K562 (cell line): ENCODE measurements around the gene ANO10. TPM values are rescaled to one million over a fixed set of nuclear protein-coding genes. Genes with fewer than 3 reads are reported as not detected.

Experiments used
- CCNT2 ChIP-seq: IDR thresholded peaks from 2 replicates; pipeline ENCODE4 v1.6.1; 2011; ENCODE audit warnings: borderline replicate concordance, low read depth, mild to moderate bottlenecking, moderate library complexity, mixed read lengths, low read length; ENCODE audit not compliant: insufficient read length; ENCODE audit errors: extremely low read depth
- CEBPB ChIP-seq: fragments of 450-650 bp; IDR thresholded peaks from 2 replicates; pipeline ENCODE4 v1.6.1; 2016; ENCODE audit warnings: missing genetic modification characterization, missing compliant biosample characterization
- CREB1 ChIP-seq, 2 experiments: sonication (generic) in 1 of 2; formaldehyde crosslinking in 1 of 2; IDR thresholded peaks; 2 replicates each; pipeline versions ENCODE4 v1.6.1 to v1.8.0; 2012 to 2022; ENCODE audit warnings: inconsistent platforms in 1 of 2, mild to moderate bottlenecking in 1 of 2, missing genetic modification reagents in 1 of 2, moderate library complexity in 1 of 2
- HDGF ChIP-seq: fragments of 450-650 bp; IDR thresholded peaks from 2 replicates; pipeline ENCODE4 v1.6.1; 2016
- HINFP ChIP-seq: fragments of 450-650 bp; conservative IDR thresholded peaks from 2 replicates; pipeline ENCODE4 v1.6.1; 2016; ENCODE audit warnings: missing genetic modification characterization, low read depth, mild to moderate bottlenecking, control low read depth, missing compliant biosample characterization
- HLTF ChIP-seq: fragments of 450-650 bp; IDR thresholded peaks from 2 replicates; pipeline ENCODE4 v1.6.1; 2016
- HMGN3 ChIP-seq: IDR thresholded peaks from 2 replicates; pipeline ENCODE4 v1.6.1; 2011; ENCODE audit warnings: borderline replicate concordance, low read depth, mild to moderate bottlenecking, mixed read lengths, low read length; ENCODE audit not compliant: insufficient read length; ENCODE audit errors: extremely low read depth
- KAT7 ChIP-seq: sonication (generic); formaldehyde crosslinking; IDR thresholded peaks from 2 replicates; pipeline ENCODE4 v1.8.0; 2022; ENCODE audit warnings: missing genetic modification reagents, mild to moderate bottlenecking, borderline replicate concordance
- NR3C1 ChIP-seq: sonication (generic); formaldehyde crosslinking; IDR thresholded peaks from 2 replicates; pipeline ENCODE4 v1.8.1; 2022; ENCODE audit warnings: missing genetic modification reagents
- PRMT5 ChIP-seq: sonication (generic); formaldehyde crosslinking; IDR thresholded peaks from 2 replicates; pipeline ENCODE4 v1.5.0; 2020; ENCODE audit warnings: missing genetic modification reagents
- RAD21 ChIP-seq, 2 experiments: fragments of 250-450 bp in 1 of 2; fragments of 450-650 bp in 1 of 2; sonication (Bioruptor Pico) in 1 of 2; formaldehyde crosslinking in 1 of 2; IDR thresholded peaks in 1 of 2; conservative IDR thresholded peaks in 1 of 2; 2 replicates each; pipeline versions ENCODE4 v1.4.0 to v1.8.0; 2020 to 2022; ENCODE audit warnings: mild to moderate bottlenecking in 2 of 2, moderate library complexity in 1 of 2
- RB1 ChIP-seq: fragments of 450-650 bp; IDR thresholded peaks from 2 replicates; pipeline ENCODE4 v1.6.1; 2017; ENCODE audit warnings: low read depth, mild to moderate bottlenecking
- RBM15 ChIP-seq: fragments of 200-400 bp; formaldehyde crosslinking; IDR thresholded peaks from 2 replicates; pipeline ENCODE4 v1.6.1; 2018; ENCODE audit warnings: mild to moderate bottlenecking, low read length, moderate library complexity; ENCODE audit not compliant: insufficient read depth
- SREBF1 ChIP-seq: fragments of 150-350 bp; IDR thresholded peaks from 2 replicates; pipeline ENCODE4 v1.6.1; 2014; ENCODE audit warnings: antibody characterized with exemption, low read depth, low read length, borderline replicate concordance
- SRSF7 ChIP-seq: fragments of 200-400 bp; formaldehyde crosslinking; optimal IDR thresholded peaks from 2 replicates; pipeline ENCODE3; 2017; ENCODE audit warnings: mild to moderate bottlenecking, low read depth, low read length
- TOE1 ChIP-seq, 2 experiments: fragments of 450-650 bp in 1 of 2; sonication (generic) in 1 of 2; formaldehyde crosslinking in 1 of 2; IDR thresholded peaks; 2 replicates each; pipeline versions ENCODE4 v1.7.1 to v1.8.0; 2016 to 2022; ENCODE audit warnings: borderline replicate concordance in 2 of 2, mild to moderate bottlenecking in 2 of 2, antibody characterized with exemption in 1 of 2, inconsistent platforms in 1 of 2, low read depth in 1 of 2, missing genetic modification reagents in 1 of 2, moderate library complexity in 1 of 2
- ZKSCAN1 ChIP-seq: fragments of 150-350 bp; IDR thresholded peaks from 2 replicates; pipeline ENCODE4 v1.6.1; 2016; ENCODE audit warnings: low read depth, low read length
- ZNF239 ChIP-seq: fragments of 250-450 bp; sonication (Bioruptor Pico); IDR thresholded peaks from 2 replicates; pipeline ENCODE4 v1.4.0; 2020; ENCODE audit warnings: mild to moderate bottlenecking
- ZNF253 ChIP-seq: fragments of 250-450 bp; sonication (Bioruptor Pico); conservative IDR thresholded peaks from 2 replicates; pipeline ENCODE4 v1.6.1; 2021; ENCODE audit warnings: mild to moderate bottlenecking
- ZNF3 ChIP-seq: fragments of 250-450 bp; sonication (Bioruptor Pico); IDR thresholded peaks from 2 replicates; pipeline ENCODE4 v1.5.0; 2021; ENCODE audit warnings: mild to moderate bottlenecking, moderate library complexity
- ZNF395 ChIP-seq: fragments of 200-800 bp; sonication (Bioruptor generic); IDR thresholded peaks from 2 replicates; pipeline ENCODE4 v1.6.1; 2017; ENCODE audit warnings: missing genetic modification characterization, missing compliant biosample characterization
- ZNF431 ChIP-seq: sonication (generic); formaldehyde crosslinking; IDR thresholded peaks from 2 replicates; pipeline ENCODE4 v1.8.0; 2022; ENCODE audit warnings: mild to moderate bottlenecking, missing genetic modification reagents
- polyA plus RNA-seq, 8 experiments: library from polyadenylated mRNA; depleted of rRNA in 4 of 8; stranded (reverse) in 5 of 8; unstranded in 3 of 8; fragments of >200 nt; fragmentation: Nextera tagmentation in 2 of 8; fragmentation: Illumina TruSeq in 1 of 8; extraction: Ambion mirVana in 2 of 8; extraction: Trizol in 1 of 8; gene quantifications; 2 replicates each; pipeline versions ENCODE4 v1.2.1 to v1.2.3, GENCODE V29; 2011 to 2014; ENCODE audit warnings: inconsistent platforms in 1 of 8, missing spikeins in 1 of 8
- total RNA-seq, 7 experiments: library from RNA; depleted of rRNA in 6 of 7; stranded (reverse); fragments of >200 nt in 6 of 7; fragmentation: Illumina TruSeq in 2 of 7; extraction: Trizol in 2 of 7; gene quantifications; 2 replicates each; pipeline versions ENCODE4 v1.2.1 to v1.2.3, GENCODE V29; 2011 to 2021; ENCODE audit warnings: low replicate concordance in 1 of 7
- TF ChIP-seq, protein P1 (sequence below): fragments of 450-650 bp; formaldehyde crosslinking; IDR thresholded peaks from 2 replicates; pipeline ENCODE4 v1.4.0; 2020; ENCODE audit warnings: mild to moderate bottlenecking

Gene ANO10
- total and polyA plus RNA-seq, 9 of the 15 experiments (the other 6 are each of a cell fraction or from before 2014, with no cell fraction given) = 6.4 to 46.0 (median 32.3) TPM

DNA sequence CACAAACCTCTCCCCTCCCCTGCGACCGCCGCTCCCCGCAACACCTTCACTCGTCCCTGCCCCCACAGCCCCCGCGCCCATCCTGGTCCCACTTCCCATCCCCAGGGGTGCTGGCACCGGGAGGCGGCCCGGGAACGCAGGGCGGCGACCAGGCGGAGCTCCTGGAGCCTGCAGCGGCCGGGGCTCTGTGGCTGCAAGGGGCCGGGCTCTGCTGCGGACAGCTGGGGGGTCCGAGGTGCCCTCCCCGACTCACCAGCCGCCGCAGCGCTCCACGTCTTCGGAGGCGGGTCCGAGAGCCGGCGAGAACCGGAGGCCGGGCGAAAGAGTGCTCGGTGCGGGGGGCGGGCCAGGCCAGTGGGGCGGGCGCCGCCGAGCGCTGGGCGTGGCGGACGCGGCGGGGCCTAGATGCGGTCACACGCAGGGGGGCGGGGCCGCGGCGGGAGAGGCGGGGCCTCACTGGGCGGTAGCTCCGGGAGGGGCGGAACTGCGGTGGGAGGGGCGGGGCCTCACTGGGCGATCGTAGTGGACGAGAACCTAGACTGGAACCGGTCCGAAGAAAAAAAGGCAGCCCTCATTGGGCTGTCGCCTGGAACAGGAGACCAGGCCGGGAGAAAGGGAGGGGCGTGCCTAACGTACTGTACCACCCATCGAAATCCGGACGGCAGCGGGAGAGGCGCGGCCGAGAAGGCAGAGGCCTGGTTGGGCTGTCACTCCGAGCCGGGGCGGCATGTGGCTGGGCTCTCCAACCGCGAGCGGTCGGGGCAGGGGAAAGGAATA lies at the start of gene ANO10 (continued):
- TF ChIP-seq ZNF3 (CRISPR knock-in tag) (no peak), HMGN3 (peak; percentile 92), RB1 (peak; percentile 65; the same call in 1 of the 2 replicates), SREBF1 (peak; percentile 80; the same call in 1 of the 2 replicates), CREB1 (IDR thresholded peaks at IDR 0.05) (peak; percentile 63; the same call in 1 of the 2 replicates), CREB1 (CRISPR knock-in tag; IDR thresholded peaks at IDR 0.05) (peak; percentile 16; the same call in 1 of the 2 replicates), NR3C1 (no peak), CCNT2 (peak; percentile 69), TOE1 (IDR thresholded peaks at IDR 0.05; ENCODE audit: borderline replicate concordance) (peak; percentile 50), TOE1 (CRISPR knock-in tag; IDR thresholded peaks at IDR 0.05; ENCODE audit: borderline replicate concordance, low read depth) (no peak), ZNF253 (CRISPR knock-in tag) (no peak), PRMT5 (CRISPR knock-in tag) (no peak), KAT7 (CRISPR knock-in tag) (0 out of 2 replicates have a peak, but pooled peaks have one; percentile 71), ZKSCAN1 (0 out of 2 replicates have a peak, but pooled peaks have one; percentile 1), RBM15 (no peak), RAD21 (CRISPR knock-in tag; conservative IDR thresholded peaks at IDR 0.05 in 1 of 2, IDR thresholded peaks at IDR 0.05 in 1 of 2) (peak in 1 of 2 experiments; percentile 17; a peak in 1 of 4 replicates), ZNF239 (CRISPR knock-in tag) (no peak), HLTF (peak; percentile 74; the same call in 1 of the 2 replicates), SRSF7 (no peak), ZNF395 (CRISPR knock-in tag) (no peak), HINFP (tag) (no peak), CEBPB (tag) (no peak), HDGF (no peak), ZNF431 (no peak)
- TF ChIP-seq, protein P1, sequence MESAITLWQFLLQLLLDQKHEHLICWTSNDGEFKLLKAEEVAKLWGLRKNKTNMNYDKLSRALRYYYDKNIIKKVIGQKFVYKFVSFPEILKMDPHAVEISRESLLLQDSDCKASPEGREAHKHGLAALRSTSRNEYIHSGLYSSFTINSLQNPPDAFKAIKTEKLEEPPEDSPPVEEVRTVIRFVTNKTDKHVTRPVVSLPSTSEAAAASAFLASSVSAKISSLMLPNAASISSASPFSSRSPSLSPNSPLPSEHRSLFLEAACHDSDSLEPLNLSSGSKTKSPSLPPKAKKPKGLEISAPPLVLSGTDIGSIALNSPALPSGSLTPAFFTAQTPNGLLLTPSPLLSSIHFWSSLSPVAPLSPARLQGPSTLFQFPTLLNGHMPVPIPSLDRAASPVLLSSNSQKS = no peak
